WI38 (cell line): ENCODE results near the gene TMEM63C.

Experiments used
- H3K4me3 ChIP-seq: 2 replicates; pipeline ENCODE4 v1.5.1; 2011; ENCODE audit warnings: low read depth, mild to moderate bottlenecking, control low read depth, low read length
- CTCF ChIP-seq: IDR thresholded peaks from 2 replicates; pipeline ENCODE4 v1.5.1; 2012; ENCODE audit warnings: low read depth, mild to moderate bottlenecking, control low read depth, low read length

The TMEM63C gene

DNA sequence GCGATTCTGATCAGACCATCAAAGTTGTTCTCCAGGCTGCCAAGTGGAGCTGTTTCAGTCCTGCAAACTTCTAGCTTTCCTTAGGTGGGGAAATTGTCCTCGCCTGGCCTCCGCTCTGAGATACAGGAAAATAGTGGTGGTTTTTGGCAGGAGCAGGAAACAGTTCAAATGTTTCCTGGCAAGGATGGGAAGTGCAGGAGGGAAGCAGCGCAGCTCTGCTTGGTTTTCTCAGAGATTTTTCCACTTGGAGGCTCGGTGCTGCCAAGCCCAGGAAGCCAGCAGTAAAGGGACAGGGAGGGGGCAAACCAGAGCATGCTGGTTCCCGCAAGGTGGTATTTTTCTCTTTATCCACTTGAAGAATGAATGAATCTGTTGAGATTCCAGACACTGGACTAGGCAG lies 17.0 kb downstream of the TMEM63C start:
- TF ChIP-seq CTCF = no peak

DNA sequence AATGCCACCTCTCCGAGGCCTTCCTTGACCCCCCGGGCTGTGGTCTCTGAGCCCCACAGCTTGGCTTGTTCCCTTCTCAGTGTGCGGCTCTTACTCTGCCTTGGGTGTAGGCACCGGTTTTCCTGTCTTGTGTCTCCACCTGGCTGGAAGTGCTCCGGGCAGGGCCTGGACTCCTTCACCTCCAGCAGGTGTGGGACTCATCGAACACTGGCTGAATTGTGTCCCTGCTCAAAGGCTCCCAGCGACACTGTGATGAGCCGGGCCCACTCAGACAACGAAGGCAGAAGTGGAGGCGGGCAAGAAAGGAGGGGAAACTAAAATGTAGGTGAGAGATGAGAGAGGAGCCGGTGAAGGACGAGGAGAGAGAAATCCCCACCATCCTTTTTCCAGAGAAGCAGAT lies 18.0 kb downstream of the TMEM63C start:
- TF ChIP-seq CTCF = no peak
- no peak overlapping the region for H3K4me3 ChIP-seq

More for the DNA sequence above, 17.0 kb downstream of the TMEM63C start:
- no peak overlapping the region for H3K4me3 ChIP-seq

DNA sequence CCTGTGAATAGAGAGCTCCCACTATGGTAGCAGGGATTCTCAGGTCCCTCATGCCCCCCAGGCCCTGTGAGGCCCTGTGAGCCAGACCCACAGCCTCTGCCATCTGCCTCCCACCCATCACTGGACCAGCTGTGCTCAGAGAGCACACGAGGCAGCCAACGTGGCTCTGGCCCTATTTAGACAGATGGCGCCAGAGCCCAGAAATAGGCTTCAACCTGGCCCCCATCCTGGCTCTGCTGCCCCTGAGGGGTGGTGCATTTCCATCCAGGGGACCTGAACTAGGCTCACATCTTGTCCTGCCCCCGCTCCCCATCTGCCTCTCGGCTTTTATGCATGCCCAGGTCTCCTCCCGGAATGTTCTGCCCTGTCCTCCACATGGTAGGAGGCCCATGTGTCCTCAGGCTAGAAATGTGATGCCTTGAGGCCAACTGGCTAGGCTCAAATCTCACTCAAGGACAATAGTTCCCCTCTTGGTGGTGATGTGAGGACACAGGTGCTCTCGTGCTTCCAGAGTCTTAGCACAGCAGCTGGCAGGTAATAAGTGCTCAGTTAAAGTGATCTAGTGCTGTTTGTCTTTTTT lies 18.9 kb downstream of the TMEM63C start:
- no peak overlapping the region for H3K4me3 ChIP-seq
- no peak for TF ChIP-seq CTCF

DNA sequence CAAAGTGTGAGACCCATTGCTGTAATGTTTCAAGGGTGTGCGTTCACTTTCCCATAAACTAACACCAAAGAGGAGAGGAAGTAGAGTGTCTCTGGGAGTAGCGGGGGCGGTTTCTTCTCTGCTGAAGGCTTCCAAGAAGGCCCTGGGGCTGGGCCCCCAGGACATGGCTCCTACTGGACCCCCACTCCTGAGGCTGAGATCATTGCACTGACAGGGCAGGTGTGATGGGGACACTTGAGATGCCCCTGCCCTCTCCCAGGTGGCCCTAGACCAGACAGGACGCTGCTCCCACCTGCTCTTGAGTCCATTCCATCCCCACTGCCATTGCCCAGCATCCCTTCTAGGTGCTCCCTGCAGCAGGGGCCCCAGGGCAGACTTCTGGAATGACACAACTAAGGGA lies 20.1 kb downstream of the TMEM63C start:
- TF ChIP-seq CTCF = no peak
- no peak overlapping the region for H3K4me3 ChIP-seq

GRCh38 chr14:77203611-77204458 lies 22.2 kb downstream of the TMEM63C start:
- TF ChIP-seq CTCF = no peak
- no peak overlapping the region for H3K4me3 ChIP-seq

GRCh38 chr14:77204459-77204771 lies 22.8 kb downstream of the TMEM63C start:
- H3K4me3 ChIP-seq = no peak overlapping the region
- TF ChIP-seq CTCF = no peak

DNA sequence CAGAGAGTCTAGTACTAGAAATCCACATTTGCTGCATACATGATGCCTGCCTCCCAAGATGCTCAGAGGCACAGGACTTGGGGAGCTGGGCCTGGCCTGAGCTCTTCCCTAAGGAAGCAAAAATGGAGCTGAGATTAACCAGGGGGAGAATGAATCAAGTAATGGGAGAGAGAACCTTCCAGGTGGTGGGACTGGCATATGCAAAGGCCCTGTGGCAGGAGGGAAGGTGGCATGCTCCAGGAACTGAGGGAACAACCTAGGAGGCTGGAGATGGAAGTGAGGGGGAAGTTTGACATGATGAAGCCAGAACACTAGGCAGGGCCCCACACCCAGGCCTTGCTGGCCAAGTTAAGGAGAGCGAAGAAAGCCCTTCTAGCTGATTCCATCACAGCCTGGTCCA lies 23.3 kb downstream of the TMEM63C start:
- no peak for TF ChIP-seq CTCF
- no peak overlapping the region for H3K4me3 ChIP-seq
